SK-N-SH treated with all-trans-retinoic acid at 6 μM for 48 hours (cell line): Measurements from ENCODE around the gene AMACR.

Source experiments
- TF ChIP-seq, protein P1 (sequence below): fragments of 250-450 bp; sonication (Bioruptor Pico); IDR thresholded peaks from 2 replicates; pipeline ENCODE4 v1.8.0; 2021; ENCODE audit warnings: low read depth, mild to moderate bottlenecking, moderate library complexity, borderline replicate concordance
- TF ChIP-seq, protein P2 (sequence below): fragments of 250-450 bp; sonication (Bioruptor Pico); IDR thresholded peaks from 2 replicates; pipeline ENCODE4 v1.5.0; 2020; ENCODE audit warnings: mild to moderate bottlenecking, moderate library complexity

DNA sequence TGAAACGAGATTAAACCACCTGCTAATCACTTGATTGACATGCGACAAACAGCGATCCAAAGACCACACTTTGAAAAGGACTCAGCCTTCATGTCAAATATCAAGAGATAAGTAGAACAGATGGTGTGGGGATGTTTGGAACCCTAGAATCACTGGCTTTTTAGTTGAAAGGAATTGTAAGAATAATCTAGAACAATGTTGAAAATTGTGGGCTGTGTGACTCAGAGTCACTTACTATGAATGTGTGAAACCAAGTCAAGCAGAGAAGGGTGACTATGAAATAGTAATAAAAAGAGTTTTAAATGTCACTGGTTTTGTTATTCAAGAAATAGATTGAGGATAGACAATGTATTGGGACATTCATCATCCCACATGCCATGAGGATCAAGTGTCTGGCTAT, 49.3 kb upstream of the AMACR start:
- TF ChIP-seq, protein P1, sequence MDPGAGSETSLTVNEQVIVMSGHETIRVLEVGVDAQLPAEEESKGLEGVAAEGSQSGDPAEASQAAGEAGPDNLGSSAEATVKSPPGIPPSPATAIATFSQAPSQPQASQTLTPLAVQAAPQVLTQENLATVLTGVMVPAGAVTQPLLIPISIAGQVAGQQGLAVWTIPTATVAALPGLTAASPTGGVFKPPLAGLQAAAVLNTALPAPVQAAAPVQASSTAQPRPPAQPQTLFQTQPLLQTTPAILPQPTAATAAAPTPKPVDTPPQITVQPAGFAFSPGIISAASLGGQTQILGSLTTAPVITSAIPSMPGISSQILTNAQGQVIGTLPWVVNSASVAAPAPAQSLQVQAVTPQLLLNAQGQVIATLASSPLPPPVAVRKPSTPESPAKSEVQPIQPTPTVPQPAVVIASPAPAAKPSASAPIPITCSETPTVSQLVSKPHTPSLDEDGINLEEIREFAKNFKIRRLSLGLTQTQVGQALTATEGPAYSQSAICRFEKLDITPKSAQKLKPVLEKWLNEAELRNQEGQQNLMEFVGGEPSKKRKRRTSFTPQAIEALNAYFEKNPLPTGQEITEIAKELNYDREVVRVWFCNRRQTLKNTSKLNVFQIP (CRISPR knock-in tag): no peak
- TF ChIP-seq, protein P2, sequence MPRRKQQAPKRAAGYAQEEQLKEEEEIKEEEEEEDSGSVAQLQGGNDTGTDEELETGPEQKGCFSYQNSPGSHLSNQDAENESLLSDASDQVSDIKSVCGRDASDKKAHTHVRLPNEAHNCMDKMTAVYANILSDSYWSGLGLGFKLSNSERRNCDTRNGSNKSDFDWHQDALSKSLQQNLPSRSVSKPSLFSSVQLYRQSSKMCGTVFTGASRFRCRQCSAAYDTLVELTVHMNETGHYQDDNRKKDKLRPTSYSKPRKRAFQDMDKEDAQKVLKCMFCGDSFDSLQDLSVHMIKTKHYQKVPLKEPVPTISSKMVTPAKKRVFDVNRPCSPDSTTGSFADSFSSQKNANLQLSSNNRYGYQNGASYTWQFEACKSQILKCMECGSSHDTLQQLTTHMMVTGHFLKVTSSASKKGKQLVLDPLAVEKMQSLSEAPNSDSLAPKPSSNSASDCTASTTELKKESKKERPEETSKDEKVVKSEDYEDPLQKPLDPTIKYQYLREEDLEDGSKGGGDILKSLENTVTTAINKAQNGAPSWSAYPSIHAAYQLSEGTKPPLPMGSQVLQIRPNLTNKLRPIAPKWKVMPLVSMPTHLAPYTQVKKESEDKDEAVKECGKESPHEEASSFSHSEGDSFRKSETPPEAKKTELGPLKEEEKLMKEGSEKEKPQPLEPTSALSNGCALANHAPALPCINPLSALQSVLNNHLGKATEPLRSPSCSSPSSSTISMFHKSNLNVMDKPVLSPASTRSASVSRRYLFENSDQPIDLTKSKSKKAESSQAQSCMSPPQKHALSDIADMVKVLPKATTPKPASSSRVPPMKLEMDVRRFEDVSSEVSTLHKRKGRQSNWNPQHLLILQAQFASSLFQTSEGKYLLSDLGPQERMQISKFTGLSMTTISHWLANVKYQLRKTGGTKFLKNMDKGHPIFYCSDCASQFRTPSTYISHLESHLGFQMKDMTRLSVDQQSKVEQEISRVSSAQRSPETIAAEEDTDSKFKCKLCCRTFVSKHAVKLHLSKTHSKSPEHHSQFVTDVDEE: no peak
